ENCODE data around the gene PARP14. TPM values are rescaled to one million over a fixed set of nuclear protein-coding genes. Genes with fewer than 3 reads are reported as not detected.

The PARP14 gene
- total RNA-seq: 100 to 1,000 TPM in 1 of 4 donors, 10 to 100 TPM in 3; 35.9 to 211 (median 56.7) TPM

GRCh38 chr3:122680475-122681283 is at the start of gene PARP14:
Gene PARP14 (plus strand): TSS chr3:122680839. CDS start chr3:122680884, 45 bp downstream.
- Histone ChIP-seq H3K36me3 (no peaks in the 10 kb centered on the region), H3K9me3 (no peaks in the 10 kb centered on the region), H3K27me3 (no peaks in the 10 kb centered on the region), H3K4me1 (peaks cover 8 to 48% (median 16%) of the 10 kb centered on the region in 4 donors), H3K27ac (peak within 1 kb of the TSS; percentile 93 to 97 (median 94)), H3K4me3 (peak within 1 kb of the TSS; percentile 87 to 99 (median 90))
- peak; percentile 63 to 78 (median 72) for TF ChIP-seq POLR2AphosphoS5 (IDR thresholded peaks at IDR 0.05)
- peak; percentile 68 for TF ChIP-seq POLR2A (IDR thresholded peaks at IDR 0.05)
- TF ChIP-seq EP300 (IDR thresholded peaks at IDR 0.05; ENCODE audit: low read depth): no peak
- TF ChIP-seq CTCF (IDR thresholded peaks at IDR 0.05): peak in 3 of 5 experiments; percentile 21 to 52 (median 45)
- in situ Hi-C loops (cut with MboI; ENCODE audit: low pct_ligation_motif_present in 1 of 4, low pct_unique_long_range_greater_than_20kb in 1 of 4, low sequenced_read_pairs in 3 of 4) (loop anchor here in 2 of 4 donors (25.0 kb wide), 2 partner anchors 268 to 293 kb away; partner anchors contain the start of genes FAM162A (in 1 of the 2), MIX23 (in 1 of the 2) and WDR5B (in 1 of the 2)), intact Hi-C loops (cut with DNase I; ENCODE audit: low total_unique reads) (loop anchor here (5.0 kb wide), 2 partner anchors 118 to 288 kb away; partner anchors contain the start of genes DTX3L and PARP9)
- peak; percentile 82 for DNase-seq
- 0 to 1% methylated on average over 2 to 63 of the region's 63 CpGs for WGBS, 2 donors (ENCODE audit: low coverage in 1 of 2)

GRCh38 chr3:122635789-122636188 is 44.9 kb upstream of the PARP14 start:
- 78 to 81% methylated on average over 4 to 5 of the region's 5 CpGs for WGBS, 2 donors (ENCODE audit: low coverage in 1 of 2)
- DNase-seq: no peak
- in situ Hi-C loops (cut with MboI; ENCODE audit: low pct_ligation_motif_present in 1 of 4, low pct_unique_long_range_greater_than_20kb in 1 of 4, low sequenced_read_pairs in 3 of 4) (no loop called here), intact Hi-C loops (cut with DNase I; ENCODE audit: low total_unique reads) (no loop called here)
- no peaks in the 10 kb centered on the region for H3K9me3 ChIP-seq
- no peaks in the 10 kb centered on the region for H3K36me3 ChIP-seq
- H3K27me3 ChIP-seq: no peaks in the 10 kb centered on the region
- no peaks in the 10 kb centered on the region for H3K4me1 ChIP-seq
- TF ChIP-seq CTCF (IDR thresholded peaks at IDR 0.05) (no peak), EP300 (IDR thresholded peaks at IDR 0.05; ENCODE audit: low read depth) (no peak), POLR2AphosphoS5 (IDR thresholded peaks at IDR 0.05) (no peak), POLR2A (IDR thresholded peaks at IDR 0.05) (no peak)
- no peak overlapping the region for H3K4me3 ChIP-seq
- no peak overlapping the region for H3K27ac ChIP-seq

- Histone ChIP-seq H3K27ac (no peak overlapping the region), H3K9me3 (no peaks in the 10 kb centered on the region), H3K27me3 (no peaks in the 10 kb centered on the region), H3K4me1 (no peaks in the 10 kb centered on the region), H3K36me3 (no peaks in the 10 kb centered on the region), H3K4me3 (no peak overlapping the region)
- DNase-seq: no peak
- no peak for TF ChIP-seq POLR2A (IDR thresholded peaks at IDR 0.05)
- no peak for TF ChIP-seq POLR2AphosphoS5 (IDR thresholded peaks at IDR 0.05)
- no peak for TF ChIP-seq CTCF (IDR thresholded peaks at IDR 0.05)
- TF ChIP-seq EP300 (IDR thresholded peaks at IDR 0.05; ENCODE audit: low read depth): no peak
- intact Hi-C loops (cut with DNase I; ENCODE audit: low total_unique reads): no loop called here
- 20 to 48% methylated on average over 1 to 3 of the region's 3 CpGs for WGBS, 2 donors (ENCODE audit: low coverage in 1 of 2)
- in situ Hi-C loops (cut with MboI; ENCODE audit: low pct_ligation_motif_present in 1 of 4, low pct_unique_long_range_greater_than_20kb in 1 of 4, low sequenced_read_pairs in 3 of 4): no loop called here
Observed at GRCh38 chr3:122636697-122637096, 43.9 kb upstream of the PARP14 start.

- H3K4me1 ChIP-seq: no peaks in the 10 kb centered on the region
- no peaks in the 10 kb centered on the region for H3K27me3 ChIP-seq
- intact Hi-C loops (cut with DNase I; ENCODE audit: low total_unique reads) (no loop called here), in situ Hi-C loops (cut with MboI; ENCODE audit: low pct_ligation_motif_present in 1 of 4, low pct_unique_long_range_greater_than_20kb in 1 of 4, low sequenced_read_pairs in 3 of 4) (no loop called here)
- no peaks in the 10 kb centered on the region for H3K9me3 ChIP-seq
- no peak overlapping the region for H3K27ac ChIP-seq
- TF ChIP-seq EP300 (IDR thresholded peaks at IDR 0.05; ENCODE audit: low read depth) (no peak), POLR2A (IDR thresholded peaks at IDR 0.05) (no peak), CTCF (IDR thresholded peaks at IDR 0.05) (no peak), POLR2AphosphoS5 (IDR thresholded peaks at IDR 0.05) (no peak)
- no peak overlapping the region for H3K4me3 ChIP-seq
- no peaks in the 10 kb centered on the region for H3K36me3 ChIP-seq
- no peak for DNase-seq
Observed at GRCh38 chr3:122640437-122640999, 40.1 kb upstream of the PARP14 start.

Measured in transverse colon (tissue), 4 donors.